K562 (cell line): ENCODE measurements around the gene RBM19. TPM values are rescaled to one million over a fixed set of nuclear protein-coding genes. Genes with fewer than 3 reads are reported as not detected.

ENCODE experiments used
- ATAC-seq: fragments of 200-7000 bp; cut with Tn5 transposase; 3 replicates; pipeline ENCODE4 v1.9.1; 2020; ENCODE audit warnings: moderate library complexity
- BruUV-seq: library from RNA; stranded (reverse); fragments of 400-500 nt; replicated peaks from 2 replicates; lab custom pipeline; 2021; lab: Mats Ljungman, UMichigan
- CTCF ChIA-PET: fragments of 300-600 bp; formaldehyde crosslinking; extraction: SDS; loops from one replicate; lab custom pipeline; 2021; ENCODE audit warnings: low intra/inter-chr PET ratio; lab: Yijun Ruan, JAX
- POLR2A ChIA-PET: fragments of 300-600, 350-650 bp; sonication (Branson Sonifier 250); formaldehyde crosslinking; extraction: SDS; loops from one replicate; lab custom pipeline; 2021; ENCODE audit warnings: antibody characterized with exemption, inconsistent platforms; lab: Yijun Ruan, JAX
- DNase-seq, 4 experiments: peaks; one replicate each; pipeline versions ENCODE4 v3.0.0 to v3.0.0-alpha.2; 2011 to 2018; ENCODE audit warnings: low spot score in 3 of 4, mixed read lengths in 3 of 4; ENCODE audit errors: extremely low read depth in 1 of 4
- FAIRE-seq: peaks from 2 replicates; lab custom pipeline; 2011; peaks lifted over from hg19 to GRCh38; lab: Jason Lieb, UNC
- H2AFZ ChIP-seq: 2 replicates; pipeline ENCODE4 v1.6.0; 2011; ENCODE audit warnings: low read depth, low read length, control low read depth, inconsistent platforms
- H3K27ac ChIP-seq: fragments of 200-600 bp; 3 replicates; pipeline ENCODE4 v1.8.0; 2011; ENCODE audit warnings: low read depth, mild to moderate bottlenecking, control low read depth, inconsistent platforms, low read length, moderate library complexity, mixed read lengths; ENCODE audit errors: extremely low read depth
- H3K27me3 ChIP-seq, 2 experiments: fragments of 300-600 bp in 1 of 2; 2 replicates in 1 of 2; 3 replicates in 1 of 2; pipeline versions ENCODE4 v1.6.0 to v1.8.0; 2011; ENCODE audit warnings: inconsistent platforms in 2 of 2, low read length in 2 of 2, mild to moderate bottlenecking in 1 of 2, mixed read lengths in 1 of 2, moderate library complexity in 1 of 2; ENCODE audit not compliant: control insufficient read depth in 2 of 2, insufficient read depth in 2 of 2
- H3K36me3 ChIP-seq: fragments of 300-600 bp; 3 replicates; pipeline ENCODE4 v1.8.0; 2011; ENCODE audit warnings: mild to moderate bottlenecking, low read length, inconsistent platforms; ENCODE audit not compliant: control insufficient read depth, insufficient read depth
- H3K4me1 ChIP-seq, 2 experiments: fragments of 200-600 bp in 1 of 2; replicated peaks in 1 of 2; 2 replicates in 1 of 2; 3 replicates in 1 of 2; pipeline versions ENCODE4 v1.5.1 to v1.8.0; 2011; ENCODE audit warnings: inconsistent platforms in 2 of 2, low read length in 2 of 2, mild to moderate bottlenecking in 1 of 2, mixed read lengths in 1 of 2, moderate library complexity in 1 of 2; ENCODE audit not compliant: control insufficient read depth in 2 of 2, insufficient read depth in 2 of 2
- H3K4me2 ChIP-seq: 2 replicates; pipeline ENCODE4 v1.6.1; 2011; ENCODE audit warnings: low read length, control low read depth, inconsistent platforms, mixed read lengths; ENCODE audit not compliant: insufficient read depth
- H3K4me3 ChIP-seq: fragments of 200-600 bp; sonication (generic), shearing (Covaris generic); 2 replicates; pipeline ENCODE4 v1.5.1; 2016; ENCODE audit warnings: control low read depth, inconsistent platforms
- H3K79me2 ChIP-seq: fragments of 200-600 bp; 3 replicates; pipeline ENCODE4 v1.8.0; 2011; ENCODE audit warnings: low read length, inconsistent platforms; ENCODE audit not compliant: control insufficient read depth, insufficient read depth
- H3K9ac ChIP-seq, 2 experiments: 2 replicates each; pipeline versions ENCODE4 v1.6.0 to v1.6.1; 2011; ENCODE audit warnings: low read depth in 2 of 2, low read length in 2 of 2, control low read depth in 1 of 2, inconsistent platforms in 1 of 2, mild to moderate bottlenecking in 1 of 2, mixed read lengths in 1 of 2; ENCODE audit not compliant: insufficient read depth in 1 of 2
- H3K9me1 ChIP-seq: one replicate; pipeline ENCODE4 v1.6.0; 2011; ENCODE audit warnings: inconsistent platforms, mild to moderate bottlenecking, low read length, moderate library complexity; ENCODE audit not compliant: control insufficient read depth, insufficient read depth
- H3K9me3 ChIP-seq: replicated peaks from 2 replicates; pipeline ENCODE4 v1.5.1; 2011; ENCODE audit warnings: low read depth, low read length, inconsistent platforms; ENCODE audit not compliant: control insufficient read depth, insufficient read depth
- H4K20me1 ChIP-seq: replicated peaks from 2 replicates; pipeline ENCODE4 v1.6.1; 2011; ENCODE audit warnings: low read length, inconsistent platforms, mixed read lengths; ENCODE audit not compliant: control insufficient read depth, insufficient read depth
- BACH1 ChIP-seq: fragments of 200-800 bp; sonication (Bioruptor generic); IDR thresholded peaks from 2 replicates; pipeline ENCODE4 v1.6.1; 2016; ENCODE audit warnings: missing genetic modification characterization, missing compliant biosample characterization
- CBX3 ChIP-seq, 2 experiments: IDR thresholded peaks; 1 replicate in 1 of 2; 2 replicates in 1 of 2; pipeline ENCODE4 v1.6.1; 2012; ENCODE audit warnings: inconsistent platforms in 2 of 2, low read length in 2 of 2, borderline replicate concordance in 1 of 2, control low read depth in 1 of 2
- EP300 ChIP-seq: IDR thresholded peaks from 2 replicates; pipeline ENCODE4 v1.6.1; 2012; ENCODE audit warnings: low read length, improper control_type of control experiment
- FOXA3 ChIP-seq, 2 experiments: fragments of 450-650 bp in 1 of 2; sonication (generic) in 1 of 2; formaldehyde crosslinking; IDR thresholded peaks in 1 of 2; conservative IDR thresholded peaks in 1 of 2; 2 replicates each; pipeline versions ENCODE4 v1.4.0 to v1.8.0; 2020 to 2022; ENCODE audit warnings: mild to moderate bottlenecking in 2 of 2, missing genetic modification reagents in 1 of 2
- HCFC1 ChIP-seq: IDR thresholded peaks from 2 replicates; pipeline ENCODE4 v1.6.1; 2012; ENCODE audit warnings: low read depth, low read length, improper control_type of control experiment
- RAD21 ChIP-seq, 2 experiments: fragments of 250-450 bp in 1 of 2; fragments of 450-650 bp in 1 of 2; sonication (Bioruptor Pico) in 1 of 2; formaldehyde crosslinking in 1 of 2; IDR thresholded peaks in 1 of 2; conservative IDR thresholded peaks in 1 of 2; 2 replicates each; pipeline versions ENCODE4 v1.4.0 to v1.8.0; 2020 to 2022; ENCODE audit warnings: mild to moderate bottlenecking in 2 of 2, moderate library complexity in 1 of 2
- RFX5 ChIP-seq: IDR thresholded peaks from 2 replicates; pipeline ENCODE4 v1.6.1; 2011; ENCODE audit warnings: low read depth, mild to moderate bottlenecking, improper control_type of control experiment, low read length
- SAFB ChIP-seq: fragments of 200-400 bp; formaldehyde crosslinking; IDR thresholded peaks from 2 replicates; pipeline ENCODE4 v1.6.1; 2017; ENCODE audit warnings: low read depth, low read length, borderline replicate concordance
- SMARCA4 ChIP-seq: fragments of 450-650 bp; IDR thresholded peaks from 2 replicates; pipeline ENCODE4 v1.6.1; 2016
- ZNF354B ChIP-seq: fragments of 250-450 bp; sonication (Bioruptor Pico); IDR thresholded peaks from 2 replicates; pipeline ENCODE4 v1.4.0; 2020
- WGBS: fragments of 100-300 bp; shearing (Covaris generic); methylation state at CpG from one replicate; pipeline ENCODE4 v1.1.6; 2016; ENCODE audit warnings: low coverage, mixed read lengths; ENCODE audit not compliant: insufficient coverage; ENCODE audit errors: missing lambda C conversion rate; 5-methylcytosine and 5-hydroxymethylcytosine counted together
- in situ Hi-C: fragments of 300-500 bp; cut with MboI; formaldehyde crosslinking; loops from 4 replicates; pipeline ENCODE4 v1.15.0; 2018; ENCODE audit warnings: inconsistent platforms, mixed read lengths
- intact Hi-C: fragments of 100-400 bp; cut with micrococcal nuclease; formaldehyde crosslinking; loops from 2 replicates; pipeline ENCODE4 v1.14.2; 2022
- polyA plus RNA-seq, 8 experiments: library from polyadenylated mRNA; depleted of rRNA in 4 of 8; stranded (reverse) in 5 of 8; unstranded in 3 of 8; fragments of >200 nt; fragmentation: Nextera tagmentation in 2 of 8; fragmentation: Illumina TruSeq in 1 of 8; extraction: Ambion mirVana in 2 of 8; extraction: Trizol in 1 of 8; gene quantifications; 2 replicates each; pipeline versions ENCODE4 v1.2.1 to v1.2.3, GENCODE V29; 2011 to 2014; ENCODE audit warnings: inconsistent platforms in 1 of 8, missing spikeins in 1 of 8
- total RNA-seq, 7 experiments: library from RNA; depleted of rRNA in 6 of 7; stranded (reverse); fragments of >200 nt in 6 of 7; fragmentation: Illumina TruSeq in 2 of 7; extraction: Trizol in 2 of 7; gene quantifications; 2 replicates each; pipeline versions ENCODE4 v1.2.1 to v1.2.3, GENCODE V29; 2011 to 2021; ENCODE audit warnings: low replicate concordance in 1 of 7
- TF ChIP-seq, protein P1 (sequence below): fragments of 250-450 bp; sonication (Bioruptor Pico); IDR thresholded peaks from 2 replicates; pipeline ENCODE4 v1.9.0; 2021; ENCODE audit warnings: mild to moderate bottlenecking, inconsistent platforms
- TF ChIP-seq, protein P2 (sequence below): IDR thresholded peaks from 2 replicates; pipeline ENCODE4 v1.6.1; 2011; ENCODE audit warnings: borderline replicate concordance, low read depth, mild to moderate bottlenecking, moderate library complexity, low read length; ENCODE audit not compliant: insufficient read depth, poor library complexity, severe bottlenecking
- TF ChIP-seq, protein P3 (sequence below): fragments of 250-450 bp; sonication (Bioruptor Pico); IDR thresholded peaks from 2 replicates; pipeline ENCODE4 v1.4.0; 2020; ENCODE audit warnings: mild to moderate bottlenecking, moderate library complexity

RBM19 gene
- total and polyA plus RNA-seq, 9 of the 15 experiments (the other 6 are each of a cell fraction or from before 2014, with no cell fraction given) = 16.0 to 58.4 (median 37.9) TPM

DNA sequence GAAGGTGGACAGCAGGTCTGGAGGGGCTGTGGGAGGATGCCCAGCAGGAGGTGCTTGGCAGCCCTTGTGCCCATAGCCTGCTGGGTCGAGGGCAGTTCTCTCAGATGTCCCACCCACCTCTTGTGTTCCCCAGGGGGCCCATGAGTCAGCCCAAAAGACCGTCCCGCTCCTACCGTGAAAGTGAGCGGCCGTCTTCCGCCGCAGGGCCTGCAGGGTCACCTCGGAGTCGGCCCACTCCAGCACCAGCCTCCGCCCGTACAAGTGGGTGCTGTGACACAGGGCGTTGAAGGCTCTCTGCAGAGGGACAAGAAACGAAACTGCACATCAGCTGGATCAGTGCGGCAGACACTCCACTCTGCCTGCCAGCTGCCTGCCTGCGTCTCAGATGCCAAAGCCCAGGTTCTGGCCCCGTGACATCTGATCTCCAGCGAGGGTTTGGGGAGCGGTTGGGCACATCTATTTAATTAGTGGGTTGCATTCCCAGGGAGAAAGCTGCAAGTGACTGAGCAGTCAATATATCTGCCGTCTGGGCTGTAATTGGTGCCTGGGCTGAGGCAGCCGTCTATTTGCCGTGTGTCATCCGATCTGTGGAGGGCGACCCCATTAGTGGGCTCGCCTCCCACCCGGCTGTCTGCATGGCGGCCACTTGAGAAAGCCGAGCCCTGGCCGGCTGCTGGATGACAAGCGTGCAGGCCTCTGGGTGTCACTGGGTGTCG lies 121.5 kb downstream of the RBM19 start:
- no peaks in the 10 kb centered on the region for H4K20me1 ChIP-seq
- WGBS = 90% methylated on average over 27 of the region's 31 CpGs
- no peaks in the 10 kb centered on the region for H3K27me3 ChIP-seq
- peaks cover 0 to 9% of the 10 kb centered on the region in 2 experiments; a peak in 1 of 5 replicates for H3K4me1 ChIP-seq
- H2AFZ ChIP-seq = no peak overlapping the region
- H3K79me2 ChIP-seq = no peaks in the 10 kb centered on the region
- no peak for DNase-seq
- CTCF ChIA-PET = no interaction called here
- no peak for ATAC-seq
- POLR2A ChIA-PET = interaction anchor here (0.7 kb wide), 1 partner anchor 14 kb away, joined by 3 read pairs; no protein-coding TSS in a partner anchor
- no TSS peak for BruUV-seq
- H3K27ac ChIP-seq = no peak overlapping the region
- no peak overlapping the region for H3K4me2 ChIP-seq
- in situ Hi-C loops (no loop called here), intact Hi-C loops (no loop called here)
- no peak for FAIRE-seq
- peaks cover 34% of the 10 kb centered on the region; the same call in 2 of the 3 replicates for H3K36me3 ChIP-seq
- H3K9me1 ChIP-seq = no peaks in the 10 kb centered on the region
- H3K9ac ChIP-seq = peak overlapping the region in 1 of 2 experiments; percentile 6; a peak in 1 of 4 replicates
- H3K4me3 ChIP-seq = no peak overlapping the region
- no peaks in the 10 kb centered on the region for H3K9me3 ChIP-seq
- TF ChIP-seq, protein P1, sequence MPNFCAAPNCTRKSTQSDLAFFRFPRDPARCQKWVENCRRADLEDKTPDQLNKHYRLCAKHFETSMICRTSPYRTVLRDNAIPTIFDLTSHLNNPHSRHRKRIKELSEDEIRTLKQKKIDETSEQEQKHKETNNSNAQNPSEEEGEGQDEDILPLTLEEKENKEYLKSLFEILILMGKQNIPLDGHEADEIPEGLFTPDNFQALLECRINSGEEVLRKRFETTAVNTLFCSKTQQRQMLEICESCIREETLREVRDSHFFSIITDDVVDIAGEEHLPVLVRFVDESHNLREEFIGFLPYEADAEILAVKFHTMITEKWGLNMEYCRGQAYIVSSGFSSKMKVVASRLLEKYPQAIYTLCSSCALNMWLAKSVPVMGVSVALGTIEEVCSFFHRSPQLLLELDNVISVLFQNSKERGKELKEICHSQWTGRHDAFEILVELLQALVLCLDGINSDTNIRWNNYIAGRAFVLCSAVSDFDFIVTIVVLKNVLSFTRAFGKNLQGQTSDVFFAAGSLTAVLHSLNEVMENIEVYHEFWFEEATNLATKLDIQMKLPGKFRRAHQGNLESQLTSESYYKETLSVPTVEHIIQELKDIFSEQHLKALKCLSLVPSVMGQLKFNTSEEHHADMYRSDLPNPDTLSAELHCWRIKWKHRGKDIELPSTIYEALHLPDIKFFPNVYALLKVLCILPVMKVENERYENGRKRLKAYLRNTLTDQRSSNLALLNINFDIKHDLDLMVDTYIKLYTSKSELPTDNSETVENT (CRISPR knock-in tag) = no peak
- TF ChIP-seq BACH1 (no peak), CBX3 (IDR thresholded peaks at IDR 0.05; ENCODE audit: borderline replicate concordance in 1 of 2, low read length in 2 of 2) (no peak), ZNF354B (no peak), HCFC1 (no peak), SAFB (no peak), EP300 (no peak), RAD21 (CRISPR knock-in tag; conservative IDR thresholded peaks at IDR 0.05 in 1 of 2, IDR thresholded peaks at IDR 0.05 in 1 of 2) (no peak), FOXA3 (CRISPR knock-in tag; conservative IDR thresholded peaks at IDR 0.05 in 1 of 2, IDR thresholded peaks at IDR 0.05 in 1 of 2) (no peak), SMARCA4 (no peak), RFX5 (no peak)
- TF ChIP-seq, protein P2, sequence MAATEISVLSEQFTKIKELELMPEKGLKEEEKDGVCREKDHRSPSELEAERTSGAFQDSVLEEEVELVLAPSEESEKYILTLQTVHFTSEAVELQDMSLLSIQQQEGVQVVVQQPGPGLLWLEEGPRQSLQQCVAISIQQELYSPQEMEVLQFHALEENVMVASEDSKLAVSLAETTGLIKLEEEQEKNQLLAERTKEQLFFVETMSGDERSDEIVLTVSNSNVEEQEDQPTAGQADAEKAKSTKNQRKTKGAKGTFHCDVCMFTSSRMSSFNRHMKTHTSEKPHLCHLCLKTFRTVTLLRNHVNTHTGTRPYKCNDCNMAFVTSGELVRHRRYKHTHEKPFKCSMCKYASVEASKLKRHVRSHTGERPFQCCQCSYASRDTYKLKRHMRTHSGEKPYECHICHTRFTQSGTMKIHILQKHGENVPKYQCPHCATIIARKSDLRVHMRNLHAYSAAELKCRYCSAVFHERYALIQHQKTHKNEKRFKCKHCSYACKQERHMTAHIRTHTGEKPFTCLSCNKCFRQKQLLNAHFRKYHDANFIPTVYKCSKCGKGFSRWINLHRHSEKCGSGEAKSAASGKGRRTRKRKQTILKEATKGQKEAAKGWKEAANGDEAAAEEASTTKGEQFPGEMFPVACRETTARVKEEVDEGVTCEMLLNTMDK = no peak
- TF ChIP-seq, protein P3, sequence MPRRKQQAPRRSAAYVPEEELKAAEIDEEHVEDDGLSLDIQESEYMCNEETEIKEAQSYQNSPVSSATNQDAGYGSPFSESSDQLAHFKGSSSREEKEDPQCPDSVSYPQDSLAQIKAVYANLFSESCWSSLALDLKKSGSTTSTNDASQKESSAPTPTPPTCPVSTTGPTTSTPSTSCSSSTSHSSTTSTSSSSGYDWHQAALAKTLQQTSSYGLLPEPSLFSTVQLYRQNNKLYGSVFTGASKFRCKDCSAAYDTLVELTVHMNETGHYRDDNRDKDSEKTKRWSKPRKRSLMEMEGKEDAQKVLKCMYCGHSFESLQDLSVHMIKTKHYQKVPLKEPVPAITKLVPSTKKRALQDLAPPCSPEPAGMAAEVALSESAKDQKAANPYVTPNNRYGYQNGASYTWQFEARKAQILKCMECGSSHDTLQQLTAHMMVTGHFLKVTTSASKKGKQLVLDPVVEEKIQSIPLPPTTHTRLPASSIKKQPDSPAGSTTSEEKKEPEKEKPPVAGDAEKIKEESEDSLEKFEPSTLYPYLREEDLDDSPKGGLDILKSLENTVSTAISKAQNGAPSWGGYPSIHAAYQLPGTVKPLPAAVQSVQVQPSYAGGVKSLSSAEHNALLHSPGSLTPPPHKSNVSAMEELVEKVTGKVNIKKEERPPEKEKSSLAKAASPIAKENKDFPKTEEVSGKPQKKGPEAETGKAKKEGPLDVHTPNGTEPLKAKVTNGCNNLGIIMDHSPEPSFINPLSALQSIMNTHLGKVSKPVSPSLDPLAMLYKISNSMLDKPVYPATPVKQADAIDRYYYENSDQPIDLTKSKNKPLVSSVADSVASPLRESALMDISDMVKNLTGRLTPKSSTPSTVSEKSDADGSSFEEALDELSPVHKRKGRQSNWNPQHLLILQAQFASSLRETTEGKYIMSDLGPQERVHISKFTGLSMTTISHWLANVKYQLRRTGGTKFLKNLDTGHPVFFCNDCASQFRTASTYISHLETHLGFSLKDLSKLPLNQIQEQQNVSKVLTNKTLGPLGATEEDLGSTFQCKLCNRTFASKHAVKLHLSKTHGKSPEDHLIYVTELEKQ (CRISPR knock-in tag) = no peak
